Activated CD8-positive, alpha-beta memory T cell treated with anti-CD3 and anti-CD28 coated beads for 48 hours (primary cell): ENCODE results near the gene PDE1C.

ENCODE experiments used
- DNase-seq, 3 experiments: peaks; one replicate each; pipeline ENCODE4 v3.0.0-alpha.2; 2020; ENCODE audit warnings: low read depth in 2 of 3, low spot score in 2 of 3

The PDE1C gene

GRCh38 chr7:32075612-32076011, 5.4 kb upstream of the PDE1C start:
- no peak for DNase-seq

GRCh38 chr7:32074787-32075585, 4.8 kb upstream of the PDE1C start:
- no peak for DNase-seq

GRCh38 chr7:32073533-32073932, 3.3 kb upstream of the PDE1C start:
- no peak for DNase-seq

GRCh38 chr7:32072397-32072796, 2.2 kb upstream of the PDE1C start:
- no peak for DNase-seq

- no peak for DNase-seq
Observed at GRCh38 chr7:32071466-32072091, 1.4 kb upstream of the PDE1C start.

- DNase-seq = no peak
Observed at GRCh38 chr7:32070051-32070405, 179 bp downstream of the PDE1C start.

- DNase-seq = no peak
Observed at GRCh38 chr7:32069116-32069650, 1.0 kb downstream of the PDE1C start.

GRCh38 chr7:32068411-32069101, 1.7 kb downstream of the PDE1C start:
- no peak for DNase-seq

- DNase-seq = no peak
Observed at GRCh38 chr7:32066441-32066840, 3.8 kb downstream of the PDE1C start.

GRCh38 chr7:32063614-32064013, 6.6 kb downstream of the PDE1C start:
- no peak for DNase-seq

- no peak for DNase-seq
Observed at GRCh38 chr7:32062150-32062549, 8.1 kb downstream of the PDE1C start.

- DNase-seq = no peak
Observed at GRCh38 chr7:32061346-32061745, 8.9 kb downstream of the PDE1C start.

- no peak for DNase-seq
Observed at GRCh38 chr7:32059289-32060011, 10.8 kb downstream of the PDE1C start.

GRCh38 chr7:32058002-32058401, 12.2 kb downstream of the PDE1C start:
- DNase-seq = no peak

- DNase-seq = no peak
Observed at GRCh38 chr7:32056767-32057166, 13.4 kb downstream of the PDE1C start.

- no peak for DNase-seq
Observed at GRCh38 chr7:32053204-32053603, 17.0 kb downstream of the PDE1C start.

- DNase-seq = no peak
Observed at GRCh38 chr7:32051128-32051527, 19.1 kb downstream of the PDE1C start.

GRCh38 chr7:32049599-32049998, 20.6 kb downstream of the PDE1C start:
- DNase-seq = no peak

- DNase-seq = no peak
Observed at GRCh38 chr7:32048970-32049491, 21.2 kb downstream of the PDE1C start.

- DNase-seq = no peak
Observed at GRCh38 chr7:32047801-32048200, 22.4 kb downstream of the PDE1C start.

GRCh38 chr7:32047075-32047474, 23.1 kb downstream of the PDE1C start:
- DNase-seq = no peak
